ENCODE results near the gene KLHL22.
A peak's percentile ranks its signal among the peaks of the same experiment; 100 is the strongest.

Gene KLHL22

DNA sequence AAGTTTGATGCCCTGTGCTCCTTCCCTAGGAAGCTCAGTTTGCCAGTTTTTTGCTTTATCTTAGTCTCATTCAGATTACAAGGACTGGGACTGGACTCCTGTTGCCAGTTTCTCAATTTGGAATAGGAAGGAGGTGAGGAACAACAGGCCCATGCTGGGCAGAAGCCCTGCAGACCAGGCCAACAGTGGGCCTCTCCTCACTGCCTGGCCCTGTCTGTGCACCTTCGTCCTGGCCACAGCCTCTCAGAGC, 35.5 kb upstream of the KLHL22 start:
- no peak overlapping the region for H3K23ac ChIP-seq (ENCODE audit: low read length)
- no peak overlapping the region for H2BK12ac ChIP-seq (ENCODE audit: low read length)
- no peak overlapping the region for H2AFZ ChIP-seq (ENCODE audit: insufficient read depth, low read length, poor library complexity)
- peak overlapping the region; percentile 20 for H2BK120ac ChIP-seq (ENCODE audit: insufficient read depth, low read length, poor library complexity)
- H3K4me3 ChIP-seq (ENCODE audit: low read depth, low read length): no peak overlapping the region
- H3K27ac ChIP-seq (ENCODE audit: low read depth, low read length): peak overlapping the region; percentile 95
- peak overlapping the region; percentile 6 for H3K4me2 ChIP-seq (ENCODE audit: low read length)
- H4K91ac ChIP-seq (ENCODE audit: low read depth, low read length): peak overlapping the region; percentile 18
- H2BK5ac ChIP-seq (ENCODE audit: low read depth, low read length, poor library complexity): peak overlapping the region; percentile 33
- no peaks in the 10 kb centered on the region for H3K27me3 ChIP-seq (ENCODE audit: insufficient read depth, low read length)
- no peak for DNase-seq
- H3K9me3 ChIP-seq (ENCODE audit: insufficient read depth, low read depth, low read length): no peaks in the 10 kb centered on the region
- H3K36me3 ChIP-seq (ENCODE audit: control insufficient read depth in 1 of 2, insufficient read depth in 2 of 2, low read length in 2 of 2): peaks cover 17 to 22% of the 10 kb centered on the region in 2 experiments
- H3K4ac ChIP-seq (ENCODE audit: low read depth, low read length): no peak overlapping the region
- H3K14ac ChIP-seq (ENCODE audit: low read length): no peak overlapping the region
- H4K8ac ChIP-seq (ENCODE audit: low read depth, low read length): peak overlapping the region; percentile 19
- H3K79me2 ChIP-seq (ENCODE audit: control insufficient read depth, insufficient read depth, low read length, poor library complexity): peaks cover 30% of the 10 kb centered on the region
- WGBS (ENCODE audit: extremely low coverage, insufficient coverage, insufficient read length): no CpG with 5 or more reads among the region's 1 CpG
- peaks cover 52 to 54% of the 10 kb centered on the region in 2 experiments for H3K4me1 ChIP-seq (ENCODE audit: control insufficient read depth in 1 of 2, insufficient read depth in 2 of 2, low read length in 2 of 2)
- no peak overlapping the region for H3K9ac ChIP-seq (ENCODE audit: low read length)
- no peak overlapping the region for H4K12ac ChIP-seq (ENCODE audit: low read depth, low read length)
- H3K79me1 ChIP-seq (ENCODE audit: low read length): peaks cover 22% of the 10 kb centered on the region
- H3K18ac ChIP-seq (ENCODE audit: low read length): peak overlapping the region; percentile 30
- no peak overlapping the region for H2AK5ac ChIP-seq (ENCODE audit: low read length)

DNA sequence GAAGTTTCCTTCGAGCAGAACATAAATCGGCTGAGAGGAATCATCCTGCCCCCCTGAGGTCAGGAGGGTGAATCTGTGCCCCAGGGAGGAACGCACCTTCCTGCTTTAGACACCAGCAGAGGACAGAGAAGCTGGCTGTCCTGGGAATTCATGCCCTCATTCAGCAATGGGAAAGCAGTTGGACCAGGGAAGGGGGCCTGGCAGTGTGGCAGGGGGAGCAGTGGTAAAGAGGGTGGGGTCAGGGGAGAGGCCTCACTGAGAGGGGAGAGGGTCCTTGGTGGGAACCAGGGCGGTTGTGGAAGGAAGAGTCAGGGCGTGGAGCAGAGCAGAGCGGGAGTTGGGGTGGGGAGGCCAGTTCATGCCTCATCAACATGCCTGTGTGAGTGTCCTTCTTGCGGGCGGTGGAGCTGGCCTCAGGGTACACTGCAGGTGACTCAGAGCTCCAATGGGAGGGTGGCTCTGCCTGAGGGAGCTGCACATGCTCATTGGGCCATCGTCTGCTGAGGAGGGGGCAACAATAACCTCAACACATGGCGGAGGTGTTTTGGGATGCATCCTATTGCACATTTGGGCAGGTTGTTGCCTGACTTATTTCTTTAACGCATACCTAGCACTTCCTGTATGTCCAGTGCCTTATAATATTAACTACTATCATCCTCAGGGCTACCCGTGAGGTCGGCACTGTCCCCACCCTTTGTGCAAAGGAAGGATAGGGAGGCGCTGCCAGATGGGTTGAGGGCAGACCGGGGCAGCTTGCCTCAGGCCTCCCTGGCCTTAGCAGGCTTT, 35.0 kb upstream of the KLHL22 start:
- H3K79me1 ChIP-seq (ENCODE audit: low read length): peaks cover 22% of the 10 kb centered on the region
- H2AFZ ChIP-seq (ENCODE audit: insufficient read depth, low read length, poor library complexity): no peak overlapping the region
- H3K4me1 ChIP-seq (ENCODE audit: control insufficient read depth in 1 of 2, insufficient read depth in 2 of 2, low read length in 2 of 2): peaks cover 52 to 54% of the 10 kb centered on the region in 2 experiments
- peaks cover 28% of the 10 kb centered on the region for H3K79me2 ChIP-seq (ENCODE audit: control insufficient read depth, insufficient read depth, low read length, poor library complexity)
- H3K14ac ChIP-seq (ENCODE audit: low read length): no peak overlapping the region
- peak overlapping the region; percentile 30 for H3K18ac ChIP-seq (ENCODE audit: low read length)
- peak; percentile 85 for DNase-seq
- peak overlapping the region; percentile 12 for H2BK12ac ChIP-seq (ENCODE audit: low read length)
- no peaks in the 10 kb centered on the region for H3K9me3 ChIP-seq (ENCODE audit: insufficient read depth, low read depth, low read length)
- no peaks in the 10 kb centered on the region for H3K27me3 ChIP-seq (ENCODE audit: insufficient read depth, low read length)
- peak overlapping the region; percentile 39 for H2BK5ac ChIP-seq (ENCODE audit: low read depth, low read length, poor library complexity)
- no peak overlapping the region for H4K12ac ChIP-seq (ENCODE audit: low read depth, low read length)
- no CpG with 5 or more reads among the region's 15 CpGs for WGBS (ENCODE audit: extremely low coverage, insufficient coverage, insufficient read length)
- H3K23ac ChIP-seq (ENCODE audit: low read length): no peak overlapping the region
- H4K8ac ChIP-seq (ENCODE audit: low read depth, low read length): peak overlapping the region; percentile 19
- no peak overlapping the region for H3K4me3 ChIP-seq (ENCODE audit: low read depth, low read length)
- H3K9ac ChIP-seq (ENCODE audit: low read length): no peak overlapping the region
- peak overlapping the region; percentile 95 for H3K27ac ChIP-seq (ENCODE audit: low read depth, low read length)
- peak overlapping the region; percentile 74 for H4K91ac ChIP-seq (ENCODE audit: low read depth, low read length)
- H3K36me3 ChIP-seq (ENCODE audit: control insufficient read depth in 1 of 2, insufficient read depth in 2 of 2, low read length in 2 of 2): peaks cover 17 to 26% of the 10 kb centered on the region in 2 experiments
- H3K4ac ChIP-seq (ENCODE audit: low read depth, low read length): no peak overlapping the region
- peak overlapping the region; percentile 20 for H2BK120ac ChIP-seq (ENCODE audit: insufficient read depth, low read length, poor library complexity)
- peak overlapping the region; percentile 22 for H2AK5ac ChIP-seq (ENCODE audit: low read length)
- peak overlapping the region; percentile 6 for H3K4me2 ChIP-seq (ENCODE audit: low read length)

DNA sequence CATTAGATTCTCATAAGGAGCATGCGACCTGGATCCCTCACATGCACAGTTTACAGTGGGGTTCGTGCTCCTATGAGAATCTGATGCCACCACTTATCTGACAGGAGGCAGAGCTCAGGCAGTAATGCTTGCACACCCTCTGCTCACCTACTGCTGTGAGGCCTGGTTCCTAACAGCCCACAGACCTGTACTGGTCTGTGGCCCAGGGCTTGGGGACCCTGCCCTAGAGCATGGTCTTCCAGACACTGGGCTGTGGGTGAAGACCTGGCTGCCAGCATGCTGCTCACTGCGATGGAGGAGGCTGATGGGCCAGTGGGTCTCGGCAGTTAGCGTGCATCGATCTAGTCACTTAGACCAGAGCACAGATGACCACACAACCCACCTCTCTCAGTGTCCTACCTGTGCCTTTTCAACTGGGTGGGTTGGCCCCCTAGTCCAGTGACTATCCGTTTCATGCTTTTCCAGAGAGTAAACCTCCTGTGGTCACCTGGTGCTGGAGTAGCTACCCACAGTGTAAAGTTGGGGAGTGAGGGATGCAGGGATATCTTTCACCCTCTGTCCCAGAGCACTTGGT, 32.9 kb upstream of the KLHL22 start:
- Histone ChIP-seq H3K23ac (ENCODE audit: low read length) (no peak overlapping the region), H3K79me1 (ENCODE audit: low read length) (peaks cover 20% of the 10 kb centered on the region), H3K79me2 (ENCODE audit: control insufficient read depth, insufficient read depth, low read length, poor library complexity) (peaks cover 25% of the 10 kb centered on the region), H3K9me3 (ENCODE audit: insufficient read depth, low read depth, low read length) (no peaks in the 10 kb centered on the region), H3K27me3 (ENCODE audit: insufficient read depth, low read length) (no peaks in the 10 kb centered on the region), H2BK5ac (ENCODE audit: low read depth, low read length, poor library complexity) (no peak overlapping the region), H3K4me2 (ENCODE audit: low read length) (no peak overlapping the region), H2AFZ (ENCODE audit: insufficient read depth, low read length, poor library complexity) (no peak overlapping the region), H4K91ac (ENCODE audit: low read depth, low read length) (no peak overlapping the region), H3K14ac (ENCODE audit: low read length) (no peak overlapping the region), H3K9ac (ENCODE audit: low read length) (no peak overlapping the region), H4K12ac (ENCODE audit: low read depth, low read length) (no peak overlapping the region), H3K36me3 (ENCODE audit: control insufficient read depth in 1 of 2, insufficient read depth in 2 of 2, low read length in 2 of 2) (peaks cover 10 to 19% of the 10 kb centered on the region in 2 experiments), H3K4me1 (ENCODE audit: control insufficient read depth in 1 of 2, insufficient read depth in 2 of 2, low read length in 2 of 2) (peaks cover 40 to 43% of the 10 kb centered on the region in 2 experiments), H2BK120ac (ENCODE audit: insufficient read depth, low read length, poor library complexity) (no peak overlapping the region), H4K8ac (ENCODE audit: low read depth, low read length) (no peak overlapping the region), H3K18ac (ENCODE audit: low read length) (peak overlapping the region; percentile 36), H3K4me3 (ENCODE audit: low read depth, low read length) (no peak overlapping the region), H2BK12ac (ENCODE audit: low read length) (no peak overlapping the region), H2AK5ac (ENCODE audit: low read length) (no peak overlapping the region), H3K27ac (ENCODE audit: low read depth, low read length) (no peak overlapping the region), H3K4ac (ENCODE audit: low read depth, low read length) (peak overlapping the region; percentile 87)
- no peak for DNase-seq
- WGBS (ENCODE audit: extremely low coverage, insufficient coverage, insufficient read length): no CpG with 5 or more reads among the region's 7 CpGs

DNA sequence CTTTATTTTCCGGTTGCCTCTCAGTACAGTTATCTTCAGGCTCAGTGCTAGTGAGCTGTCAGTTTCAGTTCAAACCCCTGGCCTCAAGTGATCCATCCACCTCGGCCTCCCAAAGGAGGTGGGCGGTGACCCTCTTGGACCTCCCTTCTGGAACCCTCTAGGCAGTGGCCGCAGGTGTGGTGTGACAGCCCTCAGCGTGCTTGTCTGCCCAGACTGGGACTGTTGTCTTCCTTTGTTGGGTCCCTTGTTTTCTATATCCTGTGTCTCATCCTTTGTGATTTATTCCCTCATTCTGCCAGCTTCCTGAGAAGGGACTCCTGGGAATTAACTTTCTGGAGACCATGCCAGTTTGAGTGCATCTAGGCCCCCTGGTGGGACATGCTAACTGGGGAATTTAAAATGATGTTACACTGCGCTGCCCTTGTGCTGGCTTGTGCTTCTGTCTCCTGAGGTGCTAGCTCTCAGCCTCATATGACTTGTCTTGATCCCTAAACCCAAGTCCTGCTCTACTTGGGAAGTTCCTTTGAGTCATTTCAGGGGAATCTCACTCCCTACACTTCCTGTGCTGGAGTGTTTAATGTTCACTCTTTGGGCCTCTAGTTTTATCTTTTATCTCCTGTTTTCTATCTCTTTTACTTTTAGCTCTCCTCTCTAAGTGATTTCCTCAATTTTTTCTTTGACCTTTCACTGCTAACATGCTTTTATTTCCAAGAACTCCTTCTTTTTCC, 31.2 kb upstream of the KLHL22 start:
- WGBS (ENCODE audit: extremely low coverage, insufficient coverage, insufficient read length): no CpG with 5 or more reads among the region's 6 CpGs
- H3K36me3 ChIP-seq (ENCODE audit: control insufficient read depth in 1 of 2, insufficient read depth in 2 of 2, low read length in 2 of 2): peaks cover 16 to 23% of the 10 kb centered on the region in 2 experiments
- H4K91ac ChIP-seq (ENCODE audit: low read depth, low read length): no peak overlapping the region
- peak overlapping the region; percentile 2 for H3K4ac ChIP-seq (ENCODE audit: low read depth, low read length)
- H3K27me3 ChIP-seq (ENCODE audit: insufficient read depth, low read length): no peaks in the 10 kb centered on the region
- peaks cover 11% of the 10 kb centered on the region for H3K79me1 ChIP-seq (ENCODE audit: low read length)
- no peak overlapping the region for H3K4me2 ChIP-seq (ENCODE audit: low read length)
- no peak overlapping the region for H3K23ac ChIP-seq (ENCODE audit: low read length)
- no peak overlapping the region for H4K8ac ChIP-seq (ENCODE audit: low read depth, low read length)
- peak in 1 of 2 donors; percentile 46 for DNase-seq
- H3K4me3 ChIP-seq (ENCODE audit: low read depth, low read length): no peak overlapping the region
- no peak overlapping the region for H2BK5ac ChIP-seq (ENCODE audit: low read depth, low read length, poor library complexity)
- peaks cover 19% of the 10 kb centered on the region for H3K79me2 ChIP-seq (ENCODE audit: control insufficient read depth, insufficient read depth, low read length, poor library complexity)
- H3K4me1 ChIP-seq (ENCODE audit: control insufficient read depth in 1 of 2, insufficient read depth in 2 of 2, low read length in 2 of 2): peaks cover 23 to 26% of the 10 kb centered on the region in 2 experiments
- H2BK12ac ChIP-seq (ENCODE audit: low read length): no peak overlapping the region
- no peak overlapping the region for H3K9ac ChIP-seq (ENCODE audit: low read length)
- H2AFZ ChIP-seq (ENCODE audit: insufficient read depth, low read length, poor library complexity): no peak overlapping the region
- no peak overlapping the region for H3K14ac ChIP-seq (ENCODE audit: low read length)
- no peak overlapping the region for H2BK120ac ChIP-seq (ENCODE audit: insufficient read depth, low read length, poor library complexity)
- no peak overlapping the region for H4K12ac ChIP-seq (ENCODE audit: low read depth, low read length)
- H2AK5ac ChIP-seq (ENCODE audit: low read length): no peak overlapping the region
- peak overlapping the region; percentile 50 for H3K27ac ChIP-seq (ENCODE audit: low read depth, low read length)
- no peaks in the 10 kb centered on the region for H3K9me3 ChIP-seq (ENCODE audit: insufficient read depth, low read depth, low read length)
- peak overlapping the region; percentile 2 for H3K18ac ChIP-seq (ENCODE audit: low read length)

Measured in trophoblast cell (in vitro differentiated cells and primary cell).